GM19467 (cell line): Measurements from ENCODE around the gene RALGPS2.

Experiments used
- ATAC-seq: cut with Tn5 transposase; IDR thresholded peaks from one replicate; pipeline ENCODE4 v1.9.1; 2021; ENCODE audit warnings: mild to moderate bottlenecking, moderate library complexity; ENCODE audit not compliant: unreplicated experiment

Gene RALGPS2

DNA sequence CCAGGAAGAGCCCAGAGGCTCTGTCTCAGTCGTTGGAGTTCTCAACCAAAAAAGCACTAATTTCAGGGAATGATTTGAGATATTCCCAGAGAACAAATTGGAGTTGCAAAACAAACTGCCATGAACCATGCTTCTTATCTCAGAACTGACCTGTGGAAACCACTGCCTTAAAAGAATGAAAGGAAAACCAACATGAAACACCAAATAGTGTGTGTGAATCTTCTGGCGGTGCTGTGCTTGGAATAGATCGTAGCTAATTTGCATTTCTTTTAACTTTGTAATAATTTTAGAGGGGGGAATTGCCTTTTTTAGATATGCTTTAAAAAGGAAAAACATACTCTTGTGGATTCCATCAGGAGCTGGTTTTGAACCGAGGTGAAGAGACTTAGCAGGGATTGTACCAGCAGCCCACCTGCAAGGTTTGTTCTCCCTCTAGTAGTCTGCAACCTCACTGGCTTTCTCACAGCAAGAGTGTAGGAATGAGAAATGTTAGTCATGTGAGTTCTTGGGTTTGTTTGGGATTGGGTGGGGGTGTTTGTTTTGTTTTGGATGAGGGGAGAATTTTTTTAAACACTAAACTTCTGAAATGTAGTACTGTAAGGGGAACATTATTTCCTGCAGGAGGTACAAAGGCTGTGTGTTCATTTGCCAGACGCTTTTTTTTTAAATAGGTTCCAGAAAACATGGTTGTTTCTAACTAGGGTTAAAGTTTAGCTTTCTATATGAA, 191.6 kb downstream of the RALGPS2 start:
- no peak for ATAC-seq

DNA sequence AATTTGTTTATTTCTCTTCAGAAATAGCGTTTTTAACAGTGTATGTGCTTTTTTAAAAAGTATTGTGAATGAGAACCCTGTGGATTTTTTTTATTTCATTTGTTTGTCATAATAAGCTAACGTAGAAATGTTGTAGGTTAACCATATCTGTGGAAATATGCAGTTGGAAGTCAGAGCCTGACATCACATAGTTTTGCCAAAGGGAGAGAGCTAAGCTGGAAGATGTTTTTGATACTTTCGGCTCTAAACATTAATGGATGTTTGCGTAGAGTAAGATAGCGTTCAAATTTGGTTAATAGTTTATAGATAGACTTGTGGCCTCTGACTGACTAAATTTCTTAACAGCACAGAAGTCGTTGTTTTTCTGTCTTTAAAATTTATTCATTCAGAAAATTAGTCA, 193.3 kb downstream of the RALGPS2 start:
- no peak for ATAC-seq

- no peak for ATAC-seq
These were observed 193.9 kb downstream of the RALGPS2 start for GRCh38 chr1:178918955-178919354.

DNA sequence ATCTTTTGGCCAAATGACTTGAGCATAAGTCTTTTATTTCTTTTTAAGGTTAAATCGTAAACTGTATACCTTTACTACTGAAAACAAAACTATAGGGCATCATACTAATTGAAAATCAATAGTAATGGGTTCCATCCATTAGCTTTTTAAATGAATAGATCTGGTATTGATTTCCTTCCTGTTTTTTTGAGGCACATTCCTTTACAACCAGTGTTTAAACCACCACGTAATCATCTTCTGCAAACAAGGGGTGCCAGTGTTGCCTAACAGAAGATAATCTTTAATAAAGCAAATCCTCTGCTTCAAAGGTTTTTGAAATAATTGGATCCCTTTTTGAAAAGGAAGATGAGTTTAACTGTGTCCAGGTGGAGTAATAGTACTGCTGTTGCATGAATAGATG, 194.5 kb downstream of the RALGPS2 start:
- no peak for ATAC-seq

DNA sequence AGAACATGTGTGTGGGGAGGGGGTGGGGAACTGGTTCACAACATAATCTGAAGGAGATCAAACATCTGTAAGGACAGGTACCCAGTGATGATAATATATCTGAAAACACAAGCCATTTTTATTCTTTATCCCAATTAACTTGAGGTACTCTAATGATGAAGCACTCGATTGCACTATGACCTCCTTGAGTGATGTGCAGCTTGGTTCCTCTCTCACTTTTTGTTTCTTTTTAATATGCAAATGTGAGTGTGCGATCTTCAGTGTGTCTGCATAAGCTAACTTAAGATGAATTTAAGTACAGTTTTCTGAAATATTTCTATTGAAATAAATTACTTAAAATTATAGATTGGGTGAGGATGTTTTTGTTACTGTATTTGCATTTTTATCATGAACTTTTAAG, 196.5 kb downstream of the RALGPS2 start:
- ATAC-seq, result no peak

DNA sequence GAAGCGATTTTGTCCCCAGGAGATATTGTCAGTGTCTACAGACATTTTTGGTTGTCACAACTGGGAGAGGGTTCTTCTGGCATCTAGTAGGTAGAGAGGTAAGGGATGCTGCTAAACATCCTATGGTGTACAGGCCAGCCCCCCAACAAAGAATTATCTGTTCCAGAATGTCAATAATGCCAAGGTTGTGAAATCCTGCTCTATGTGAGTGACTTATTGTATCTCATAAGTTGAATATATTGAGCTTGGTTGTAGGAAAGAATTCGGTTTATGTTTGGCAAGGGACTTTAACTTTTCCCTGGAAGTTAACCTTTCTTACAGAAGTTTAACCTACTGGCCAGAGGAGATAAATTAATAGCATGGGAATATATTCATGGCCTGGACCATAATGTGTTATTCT, 198.5 kb downstream of the RALGPS2 start:
- no peak for ATAC-seq

- no peak for ATAC-seq
These were observed 201.0 kb downstream of the RALGPS2 start for GRCh38 chr1:178926046-178926445.

DNA sequence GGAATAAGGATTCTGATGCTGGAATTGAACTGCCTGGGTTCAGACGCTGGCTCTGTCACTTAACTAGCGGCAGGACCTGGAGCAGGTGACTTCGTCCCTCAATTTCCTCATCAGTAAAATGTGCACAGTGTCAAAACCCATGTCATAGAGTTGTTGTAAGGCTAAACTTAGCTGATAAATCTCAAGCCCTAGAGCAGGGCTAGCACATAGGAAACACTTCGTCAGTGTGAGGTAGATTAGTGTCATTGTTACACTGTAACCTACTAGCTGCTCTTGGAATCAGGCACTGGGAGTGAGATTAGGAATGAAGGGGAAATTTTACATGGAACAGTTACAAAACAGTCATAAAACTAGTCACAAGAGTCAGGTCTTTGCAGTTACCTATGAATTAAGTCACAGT, 202.0 kb downstream of the RALGPS2 start:
- ATAC-seq, result no peak

DNA sequence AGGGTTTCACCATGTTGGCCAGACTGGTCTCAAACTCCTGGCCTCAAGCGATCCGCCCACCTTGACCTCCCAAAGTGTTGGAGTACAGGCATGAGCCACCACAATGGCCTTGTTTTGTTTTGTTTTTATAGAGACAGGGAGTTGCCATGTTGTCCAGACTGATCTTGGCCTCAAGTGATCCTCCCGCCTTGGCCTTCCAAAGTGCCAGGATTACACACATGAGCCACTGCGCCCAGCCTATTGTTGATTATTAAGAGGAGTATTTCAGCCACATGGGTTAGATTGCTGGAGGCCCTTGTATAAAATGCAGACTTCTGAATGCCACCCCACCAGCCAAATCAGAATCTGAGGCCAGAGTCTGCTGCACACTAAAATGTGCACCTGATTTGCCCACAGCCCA, 203.0 kb downstream of the RALGPS2 start:
- no peak for ATAC-seq

DNA sequence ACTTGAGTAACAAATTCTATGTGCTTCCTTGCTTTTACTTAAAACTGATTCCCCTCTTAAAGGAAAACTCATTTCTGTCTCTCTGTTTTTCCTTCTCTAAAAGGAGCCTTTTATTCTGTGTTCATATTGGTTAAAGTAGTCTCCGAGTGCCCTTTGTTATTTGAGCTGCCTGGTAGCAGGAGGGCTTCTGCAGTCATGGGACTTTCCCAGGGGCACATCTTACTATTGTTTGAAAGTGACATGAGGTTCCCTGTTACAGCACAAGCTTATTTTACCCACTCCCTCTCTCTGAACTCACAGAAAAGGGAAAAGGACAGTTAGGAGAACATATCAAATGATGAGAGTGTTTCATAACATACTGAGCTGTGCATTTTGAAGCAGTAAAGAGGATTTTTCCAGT, 203.9 kb downstream of the RALGPS2 start:
- ATAC-seq, result no peak

- no peak for ATAC-seq
These were observed 207.0 kb downstream of the RALGPS2 start for GRCh38 chr1:178931858-178932551.

GRCh38 chr1:178932552-178932906, 207.5 kb downstream of the RALGPS2 start:
- ATAC-seq, result no peak

- ATAC-seq, result no peak
These were observed 208.1 kb downstream of the RALGPS2 start for GRCh38 chr1:178933105-178933561.

DNA sequence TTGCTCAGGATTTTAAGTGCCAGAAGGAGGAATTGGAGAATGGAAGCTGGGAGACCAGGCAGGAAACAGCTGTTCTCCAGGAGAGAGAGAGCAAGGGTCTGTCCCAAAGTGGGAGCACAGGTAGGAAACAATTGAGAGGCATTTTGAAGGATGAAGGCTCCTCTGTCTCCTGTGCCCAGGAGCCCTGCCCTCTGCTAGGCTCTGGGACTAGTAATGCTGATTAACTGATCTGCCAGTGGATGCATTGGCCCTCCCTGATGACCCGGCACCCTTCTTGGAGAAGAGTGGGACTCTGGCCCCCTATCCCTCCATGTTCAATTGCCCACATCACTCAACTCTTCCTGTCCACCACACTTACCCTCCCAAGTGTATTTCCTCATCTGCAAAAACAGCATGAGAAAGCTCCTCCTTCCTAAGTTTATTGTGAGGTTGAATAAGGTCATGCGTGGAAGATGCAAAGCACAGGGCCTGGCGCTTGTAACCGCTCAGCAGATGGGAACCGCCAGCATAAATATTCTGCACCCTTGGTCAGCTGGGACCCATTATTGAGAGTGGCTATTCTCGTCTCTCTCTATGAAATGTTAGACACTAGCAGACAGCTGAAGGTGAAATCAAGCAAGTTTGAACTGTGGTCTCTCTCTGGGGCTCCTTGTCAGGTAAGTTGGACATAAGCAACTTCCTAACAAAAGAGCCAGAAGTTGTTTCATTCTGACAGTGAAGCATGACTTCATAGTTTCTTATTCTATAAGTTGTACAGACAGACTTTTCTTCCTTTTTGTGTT, 208.9 kb downstream of the RALGPS2 start:
- no peak for ATAC-seq

DNA sequence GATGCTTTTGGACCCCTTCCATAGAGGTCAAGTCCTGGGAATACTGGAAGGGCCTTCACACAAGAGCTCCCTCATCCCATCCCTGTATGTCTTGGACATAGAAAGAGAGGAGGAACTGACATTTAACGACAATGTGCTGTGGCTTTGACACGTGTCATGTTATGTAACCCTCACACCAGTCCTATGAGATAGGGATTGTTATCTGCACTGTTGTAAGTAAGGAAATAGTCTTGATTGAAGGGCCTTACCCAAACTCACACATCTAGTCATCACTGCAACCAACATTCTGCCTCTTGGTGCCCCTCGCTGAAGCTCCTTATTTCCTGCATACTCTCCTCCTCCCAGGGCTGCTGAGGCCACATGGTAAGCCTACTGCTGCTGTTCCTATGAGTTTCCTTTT, 209.5 kb downstream of the RALGPS2 start:
- ATAC-seq, result no peak

- ATAC-seq, result no peak
These were observed 210.6 kb downstream of the RALGPS2 start for GRCh38 chr1:178935610-178936009.

DNA sequence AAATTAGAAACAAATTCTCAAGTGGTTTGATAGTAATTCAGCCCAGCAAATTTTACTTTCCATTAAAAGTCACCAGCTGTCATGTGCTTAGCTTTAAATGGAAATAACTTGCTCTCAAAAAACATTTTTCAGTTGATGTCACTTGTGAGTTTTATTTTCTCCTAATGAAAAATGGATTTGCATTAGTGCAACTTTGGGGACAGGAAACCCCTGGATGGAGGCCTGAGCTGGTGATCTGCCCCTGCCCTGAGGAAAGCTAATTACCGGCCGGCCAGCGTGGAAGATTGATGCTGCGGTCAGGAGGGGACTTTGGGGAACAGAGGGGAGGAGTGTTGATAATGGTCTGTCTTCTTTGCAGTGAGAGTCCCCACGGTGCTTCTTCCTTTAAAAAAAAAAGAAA, 212.7 kb downstream of the RALGPS2 start:
- no peak for ATAC-seq

DNA sequence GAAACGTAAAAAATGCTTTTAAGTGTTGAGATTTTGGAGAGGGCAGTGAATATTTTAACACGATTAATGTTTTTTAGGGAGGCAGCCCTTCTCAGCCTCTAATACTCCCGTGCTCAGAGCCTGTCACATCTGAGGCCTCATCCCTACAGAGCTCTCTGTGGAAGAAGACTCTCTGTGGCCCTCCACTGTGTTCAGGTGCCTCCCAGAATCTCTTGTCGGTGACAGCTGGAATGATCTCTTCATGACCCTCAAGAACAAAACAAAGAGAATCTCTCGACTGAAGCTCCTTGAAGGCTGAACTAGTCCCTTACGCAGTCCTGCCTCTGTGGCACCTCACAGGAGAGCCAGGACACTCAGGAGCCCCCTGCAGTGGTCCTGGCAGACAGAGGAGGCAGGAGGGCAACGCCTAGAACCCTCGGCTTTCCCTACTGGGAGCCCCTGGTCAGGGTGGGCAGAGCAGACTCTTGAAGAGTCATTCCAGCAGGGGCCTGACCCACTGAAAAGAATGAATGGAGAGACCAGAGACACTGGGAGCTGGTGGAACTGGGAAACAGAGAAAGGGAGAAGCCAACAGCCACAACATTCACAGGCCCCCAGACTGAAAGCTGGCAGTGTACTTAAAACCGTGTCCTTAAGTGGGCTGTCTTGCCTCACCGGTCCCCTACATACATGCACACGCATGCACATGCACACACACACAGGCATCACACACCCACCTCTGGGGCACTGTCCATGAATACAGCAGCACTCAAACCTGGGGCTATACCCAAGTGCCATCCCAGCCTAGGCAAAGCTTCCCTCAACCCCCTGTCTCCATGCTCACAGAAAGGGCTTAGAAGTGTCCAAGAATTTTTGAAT, 213.3 kb downstream of the RALGPS2 start:
- ATAC-seq, result no peak

DNA sequence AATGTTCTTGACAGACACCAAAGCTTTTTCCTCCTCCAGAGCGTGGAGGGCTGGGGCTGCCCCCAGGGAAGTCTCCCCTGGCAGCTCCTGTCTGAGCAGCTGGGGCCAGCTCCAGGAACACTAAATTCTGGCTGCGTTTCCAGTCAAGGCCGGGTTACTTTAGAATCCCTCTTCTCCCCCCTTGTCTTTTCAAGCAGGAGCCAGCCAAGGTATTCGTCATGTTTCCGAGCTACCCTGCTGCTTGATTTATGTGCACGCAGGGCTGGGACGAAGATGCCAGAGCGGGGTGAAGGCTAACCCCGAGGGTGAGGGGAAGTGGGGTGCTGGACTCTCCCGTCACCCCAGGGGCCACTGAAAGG, 213.9 kb downstream of the RALGPS2 start:
- no peak for ATAC-seq

- no peak for ATAC-seq
These were observed 214.5 kb downstream of the RALGPS2 start for GRCh38 chr1:178939338-178940067.
